Gastrocnemius medialis (tissue), 4 donors: ENCODE data around the gene NYAP2.

Experiments
- CTCF ChIP-seq, 5 experiments: fragments of 450-650 bp in 3 of 5; fragments of 200-600 bp in 2 of 5; sonication (generic) in 2 of 5; IDR thresholded peaks in 4 of 5; conservative IDR thresholded peaks in 1 of 5; 1 replicate in 4 of 5; 2 replicates in 1 of 5; pipeline ENCODE4 v1.5.1; 2016 to 2019; ENCODE audit warnings: antibody characterized with exemption in 5 of 5, mild to moderate bottlenecking in 3 of 5, moderate library complexity in 3 of 5
- POLR2A ChIP-seq, 2 donors: fragments of 450-650 bp; IDR thresholded peaks; one replicate each; pipeline ENCODE4 v1.6.1; 2017; ENCODE audit warnings: antibody characterized with exemption in 2 of 2, mild to moderate bottlenecking in 2 of 2, moderate library complexity in 2 of 2

GRCh38 chr2:225697936-225698335, 298.4 kb downstream of the NYAP2 start:
- TF ChIP-seq POLR2A (IDR thresholded peaks at IDR 0.05), result no peak
- no peak for TF ChIP-seq CTCF (IDR thresholded peaks at IDR 0.05 in 4 of 5, conservative IDR thresholded peaks at IDR 0.05 in 1 of 5)
